GM10847 (cell line): ENCODE measurements around the gene ZNF835.

Experiments
- POLR2A ChIP-seq: IDR thresholded peaks from 2 replicates; pipeline ENCODE4 v1.6.1; 2011; ENCODE audit not compliant: insufficient read length; ENCODE audit errors: extremely low read depth

The ZNF835 gene

GRCh38 chr19:56671613-56671994, at the start of gene ZNF835:
ZNF835 (minus strand) TSS chr19:56671757; CDS start chr19:56665198, 6,559 bp downstream.
- TF ChIP-seq POLR2A, result no peak

GRCh38 chr19:56720281-56720680, 48.7 kb upstream of the ZNF835 start:
- no peak for TF ChIP-seq POLR2A

GRCh38 chr19:56718231-56718630, 46.7 kb upstream of the ZNF835 start:
- no peak for TF ChIP-seq POLR2A

- no peak for TF ChIP-seq POLR2A
These were observed 41.2 kb upstream of the ZNF835 start for GRCh38 chr19:56712611-56713276.

- no peak for TF ChIP-seq POLR2A
These were observed 38.9 kb upstream of the ZNF835 start for GRCh38 chr19:56710437-56710836.

- no peak for TF ChIP-seq POLR2A
These were observed 36.3 kb upstream of the ZNF835 start for GRCh38 chr19:56707821-56708220.

GRCh38 chr19:56705939-56706338, 34.4 kb upstream of the ZNF835 start:
- no peak for TF ChIP-seq POLR2A

GRCh38 chr19:56701895-56702294, 30.3 kb upstream of the ZNF835 start:
- no peak for TF ChIP-seq POLR2A

- TF ChIP-seq POLR2A, result no peak
These were observed 28.0 kb upstream of the ZNF835 start for GRCh38 chr19:56699552-56699951.

GRCh38 chr19:56692206-56692895, 20.8 kb upstream of the ZNF835 start:
- TF ChIP-seq POLR2A, result no peak

GRCh38 chr19:56690670-56691069, 19.1 kb upstream of the ZNF835 start:
- TF ChIP-seq POLR2A, result no peak

- no peak for TF ChIP-seq POLR2A
These were observed 17.6 kb upstream of the ZNF835 start for GRCh38 chr19:56689198-56689597.

- TF ChIP-seq POLR2A, result no peak
These were observed 15.5 kb upstream of the ZNF835 start for GRCh38 chr19:56687031-56687430.

GRCh38 chr19:56683116-56683515, 11.6 kb upstream of the ZNF835 start:
- no peak for TF ChIP-seq POLR2A

- TF ChIP-seq POLR2A, result no peak
These were observed 10.1 kb upstream of the ZNF835 start for GRCh38 chr19:56681702-56682101.

- no peak for TF ChIP-seq POLR2A
These were observed 6.6 kb upstream of the ZNF835 start for GRCh38 chr19:56678205-56678604.

GRCh38 chr19:56670961-56671612, 470 bp downstream of the ZNF835 start:
- no peak for TF ChIP-seq POLR2A

GRCh38 chr19:56670401-56670960, 1.1 kb downstream of the ZNF835 start:
- TF ChIP-seq POLR2A, result no peak
